Muscle of back (tissue), 11 donors: Measurements from ENCODE around the gene CARD11. TPM values are rescaled to one million over a fixed set of nuclear protein-coding genes. Genes with fewer than 3 reads are reported as not detected.

Experiments used
- DNase-seq, 3 donors: peaks; one replicate each; pipeline versions ENCODE4 v3.0.0 to v3.0.0-alpha.2; 2013
- polyA plus RNA-seq, 10 donors: library from polyadenylated mRNA; unstranded; fragments of 120-200 nt; gene quantifications; one replicate each; pipeline ENCODE4 v1.2.1, GENCODE V29; 2013; ENCODE audit not compliant: insufficient read length in 10 of 10

Gene CARD11
- polyA plus RNA-seq, 10 donors = 0.21 to 3.4 (median 0.41) TPM

- no peak for DNase-seq
Measured at GRCh38 chr7:2982831-2983230, 60.8 kb downstream of the CARD11 start.

- no peak for DNase-seq
Measured at GRCh38 chr7:2982401-2982800, 61.3 kb downstream of the CARD11 start.

- DNase-seq = no peak
Measured at GRCh38 chr7:2981103-2981480, 62.6 kb downstream of the CARD11 start.

GRCh38 chr7:2980401-2981102 is 63.1 kb downstream of the CARD11 start:
- DNase-seq = no peak

- no peak for DNase-seq
Measured at GRCh38 chr7:2979951-2980350, 63.7 kb downstream of the CARD11 start.

- no peak for DNase-seq
Measured at GRCh38 chr7:2979201-2979631, 64.5 kb downstream of the CARD11 start.

- peak in 1 of 3 donors; percentile 14 for DNase-seq
Measured at GRCh38 chr7:2978408-2978807, 65.3 kb downstream of the CARD11 start.

- DNase-seq = no peak
Measured at GRCh38 chr7:2975821-2976371, 67.8 kb downstream of the CARD11 start.

GRCh38 chr7:2974093-2974819 is 69.4 kb downstream of the CARD11 start:
- no peak for DNase-seq

- no peak for DNase-seq
Measured at GRCh38 chr7:2972835-2973161, 70.9 kb downstream of the CARD11 start.

- DNase-seq = no peak
Measured at GRCh38 chr7:2971914-2972834, 71.5 kb downstream of the CARD11 start.

GRCh38 chr7:2970861-2971260 is 72.8 kb downstream of the CARD11 start:
- DNase-seq = peak in 1 of 3 donors; percentile 30

GRCh38 chr7:2970307-2970664 is 73.4 kb downstream of the CARD11 start:
- DNase-seq = no peak

GRCh38 chr7:2969398-2970306 is 74.0 kb downstream of the CARD11 start:
- DNase-seq = no peak

- no peak for DNase-seq
Measured at GRCh38 chr7:2968616-2969397, 74.9 kb downstream of the CARD11 start.

- no peak for DNase-seq
Measured at GRCh38 chr7:2968176-2968575, 75.5 kb downstream of the CARD11 start.

- no peak for DNase-seq
Measured at GRCh38 chr7:2967705-2968104, 76.0 kb downstream of the CARD11 start.

- no peak for DNase-seq
Measured at GRCh38 chr7:2967253-2967652, 76.4 kb downstream of the CARD11 start.

GRCh38 chr7:2966466-2967078 is 77.1 kb downstream of the CARD11 start:
- no peak for DNase-seq

- DNase-seq = no peak
Measured at GRCh38 chr7:2965745-2966270, 77.9 kb downstream of the CARD11 start.
